Stimulated activated CD8-positive, alpha-beta memory T cell treated with anti-CD3 and anti-CD28 coated beads, Interleukin-2, amount 100 ng/mL, for 48 hours (primary cell): ENCODE measurements around the gene UBE3C.
A peak's percentile ranks its signal among the peaks of the same experiment; 100 is the strongest.
"Not testable (repeated sequence)": the region's sequence is repeated elsewhere in the genome, so short reads cannot be mapped to it uniquely, and the experiment has no call there.

Source experiments
- DNase-seq, 2 donors: peaks; one replicate each; pipeline ENCODE4 v3.0.0-alpha.2; 2020; ENCODE audit warnings: low read depth in 2 of 2

Gene UBE3C

DNA sequence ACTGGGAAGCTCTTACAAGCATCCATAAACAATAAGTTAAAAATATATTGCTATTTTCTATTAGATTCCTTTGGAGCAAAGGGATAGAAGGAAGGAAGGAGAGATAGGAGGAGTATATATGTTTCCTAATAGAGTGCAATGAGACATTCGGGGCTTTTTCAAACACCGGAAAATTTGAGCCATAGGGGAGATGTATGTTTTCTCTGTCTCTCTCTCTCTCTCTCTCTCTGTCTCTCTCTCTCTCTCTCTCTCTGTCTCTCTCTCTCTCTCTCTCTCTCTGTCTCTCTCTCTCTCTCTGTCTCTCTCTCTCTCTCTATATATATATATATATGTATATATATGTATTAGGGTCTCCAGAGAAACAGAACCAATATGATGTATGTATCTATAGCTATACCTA is 7.9 kb upstream of the UBE3C start:
- DNase-seq = not testable (repeated sequence)

DNA sequence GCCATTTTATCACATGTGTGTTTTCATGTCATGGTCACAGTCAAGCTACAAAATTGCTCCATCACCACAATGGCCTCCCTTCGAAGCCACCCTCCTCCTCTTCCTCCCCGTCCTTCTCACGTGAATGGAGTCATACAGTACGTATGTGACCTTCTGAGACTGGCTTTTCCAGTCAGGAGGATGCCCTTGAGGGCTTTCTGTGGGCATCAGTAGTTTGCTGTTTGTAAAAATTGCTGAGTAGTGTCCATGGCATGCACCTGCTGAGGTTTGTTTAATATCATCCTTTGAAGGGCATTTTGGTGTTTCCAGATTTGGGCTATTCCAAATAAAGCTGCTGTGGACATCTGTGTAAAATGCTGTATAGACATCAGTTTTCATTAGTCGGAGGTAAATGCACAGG is 5.9 kb upstream of the UBE3C start:
- DNase-seq = no peak

DNA sequence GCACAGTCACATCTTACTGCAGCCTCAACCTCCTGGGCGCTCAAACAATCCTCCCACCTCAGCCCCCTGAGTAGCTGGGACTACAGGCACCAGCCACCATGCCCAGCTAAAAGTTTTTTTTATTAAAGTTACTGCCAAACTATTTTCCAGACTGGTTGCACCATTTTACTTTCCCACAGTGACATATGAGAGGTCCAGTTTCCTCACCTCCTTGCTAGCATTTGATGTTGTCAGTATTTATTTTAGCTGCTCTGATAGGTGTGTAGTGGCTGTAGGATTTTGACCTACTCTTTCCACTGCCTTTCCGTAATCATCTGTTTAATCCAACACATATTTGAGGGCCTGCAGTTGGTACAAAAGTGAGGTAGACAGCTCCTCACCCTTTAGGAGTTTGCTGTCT is 5.4 kb upstream of the UBE3C start:
- DNase-seq = no peak

DNA sequence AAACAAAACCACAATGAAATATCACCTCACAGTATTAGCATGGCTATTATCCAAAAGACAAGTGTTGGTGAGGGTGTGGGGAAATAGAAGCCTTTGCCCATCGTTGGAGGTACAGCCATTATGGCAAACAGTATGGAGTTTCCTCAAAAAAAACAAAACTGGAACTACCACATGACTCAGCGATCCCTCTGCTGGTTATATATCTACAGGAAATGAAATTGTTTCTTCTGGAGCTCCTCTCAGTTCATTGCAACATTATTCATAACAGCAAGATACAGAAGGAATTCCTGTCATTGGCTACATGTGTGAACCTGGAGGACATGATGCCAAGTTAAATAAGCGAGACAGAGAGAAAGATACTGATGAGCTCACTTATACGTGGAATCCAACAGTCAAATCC is 2.4 kb upstream of the UBE3C start:
- DNase-seq = no peak

DNA sequence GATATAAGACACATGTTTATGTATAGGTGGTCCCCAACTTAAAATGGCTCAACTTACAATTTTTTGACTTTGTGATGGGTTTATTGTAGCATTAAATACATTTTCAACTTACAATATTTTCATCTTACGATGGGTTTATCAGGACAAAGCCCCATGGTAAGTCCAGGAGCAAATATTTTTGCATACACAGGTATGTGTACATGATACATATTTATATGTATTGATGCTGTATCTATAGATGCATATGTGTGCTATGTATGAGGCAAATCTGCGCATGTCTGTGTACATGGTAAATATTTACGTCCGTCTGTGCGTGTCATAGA is 664 bp upstream of the UBE3C start:
- DNase-seq = no peak

DNA sequence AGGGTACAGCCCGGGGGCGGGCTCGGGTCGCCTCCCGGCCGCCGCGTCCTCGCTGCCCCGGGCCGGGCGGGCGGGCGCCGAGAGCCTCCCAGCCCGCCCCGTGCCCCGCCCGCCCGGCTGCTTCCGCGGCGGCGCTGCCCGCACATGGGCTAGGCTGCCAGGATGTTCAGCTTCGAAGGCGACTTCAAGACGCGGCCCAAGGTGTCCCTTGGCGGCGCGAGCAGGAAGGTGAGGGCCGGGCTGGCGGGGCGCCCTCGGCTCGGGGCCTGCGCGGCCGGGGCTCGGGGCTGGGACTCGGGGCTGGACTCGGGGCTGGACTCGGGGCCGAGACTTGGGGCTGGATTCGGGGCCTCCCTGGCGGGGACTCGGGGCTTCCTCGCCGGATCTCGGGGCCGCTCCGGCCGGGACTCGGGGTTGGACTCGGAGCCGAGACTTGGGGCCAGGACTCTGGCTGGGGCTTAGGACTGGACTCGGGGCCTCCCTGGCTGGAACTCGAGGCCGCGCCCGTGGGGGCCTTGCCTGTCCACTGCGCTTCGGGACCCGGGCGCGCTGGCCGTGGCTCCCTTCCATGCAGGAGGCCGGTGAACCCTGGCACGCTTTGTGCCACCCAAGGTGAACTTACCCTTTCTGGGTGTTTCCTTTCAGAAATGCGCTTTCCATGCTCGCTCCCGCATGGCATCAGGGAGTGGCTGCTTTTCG is 534 bp downstream of the UBE3C start:
- DNase-seq = peak; percentile 17 to 37

DNA sequence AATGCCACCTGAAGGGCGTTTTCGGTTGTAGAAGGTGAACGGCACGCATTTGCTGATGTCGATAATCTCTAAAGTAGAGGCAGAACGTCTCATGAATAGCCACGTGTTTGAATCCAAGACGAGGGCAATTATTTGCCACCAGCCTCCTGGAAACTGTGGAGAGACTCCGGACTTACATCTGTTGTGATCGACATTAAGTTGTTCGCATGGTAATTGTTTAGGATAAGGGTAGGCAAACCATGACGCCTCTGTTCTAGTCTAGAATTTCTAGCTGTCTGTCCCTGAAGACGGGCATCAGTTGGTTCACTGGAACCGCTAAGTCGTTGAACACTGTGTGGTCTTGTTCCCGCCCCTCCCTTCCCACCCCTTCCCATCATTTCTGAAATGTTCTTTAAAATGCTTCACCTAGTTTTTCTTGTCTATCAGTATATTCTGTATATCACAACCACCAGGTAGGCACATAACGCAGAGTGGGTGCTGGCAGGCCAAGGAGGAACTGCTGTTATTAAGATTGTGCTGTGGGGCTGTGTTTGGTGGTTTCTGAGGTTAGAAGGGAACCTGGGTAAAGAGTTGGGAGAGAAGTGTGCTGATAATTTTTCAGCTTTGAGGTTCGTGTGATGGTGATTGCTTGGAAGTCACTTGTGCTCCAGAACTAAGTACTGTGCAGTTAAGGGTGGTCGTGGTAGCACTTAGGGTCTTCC is 1.2 kb downstream of the UBE3C start:
- no peak for DNase-seq

DNA sequence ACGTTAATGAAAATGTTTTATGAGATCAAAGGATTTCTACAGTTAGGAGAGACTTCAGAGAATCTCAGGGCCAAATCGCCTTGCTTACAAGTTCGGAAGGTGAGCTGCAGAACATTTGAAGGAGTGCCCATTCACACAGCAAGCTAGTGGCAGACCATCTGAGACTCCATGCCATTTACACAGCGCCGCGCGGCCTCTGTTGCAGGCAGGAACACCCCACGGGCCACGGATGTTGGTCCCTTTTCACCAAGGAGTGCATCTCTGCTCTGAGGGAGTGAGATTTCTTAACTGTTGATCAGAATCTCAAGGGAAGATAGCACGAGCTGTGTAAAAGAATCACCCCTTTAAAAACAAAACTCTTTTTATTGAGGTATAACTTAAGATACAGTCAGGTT is 1.8 kb downstream of the UBE3C start:
- no peak for DNase-seq

DNA sequence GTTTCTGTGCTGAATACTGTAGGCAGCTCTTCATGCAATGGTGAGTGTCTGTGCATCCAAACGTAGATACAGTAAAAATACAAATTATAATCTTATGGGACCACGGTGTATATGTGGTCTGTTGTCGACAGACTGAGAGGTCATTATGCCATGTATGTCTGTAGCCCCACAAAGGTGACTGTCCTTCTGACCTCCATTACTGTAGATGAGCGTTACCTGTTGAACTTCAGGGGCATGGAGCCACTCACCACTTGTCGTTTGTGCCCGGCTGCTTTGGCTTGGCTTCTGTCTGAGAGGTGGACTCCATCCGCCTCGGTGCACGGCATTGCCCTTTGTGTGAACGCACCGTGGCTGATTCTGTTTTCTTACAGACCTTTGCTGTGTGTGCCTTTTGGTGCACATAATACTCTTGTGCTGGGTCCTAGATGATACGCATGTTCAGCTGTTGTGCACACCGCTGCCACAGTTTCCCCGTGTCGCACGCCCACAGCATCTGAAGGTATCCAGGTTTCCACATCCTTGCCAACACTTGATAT is 2.9 kb downstream of the UBE3C start:
- DNase-seq = no peak

DNA sequence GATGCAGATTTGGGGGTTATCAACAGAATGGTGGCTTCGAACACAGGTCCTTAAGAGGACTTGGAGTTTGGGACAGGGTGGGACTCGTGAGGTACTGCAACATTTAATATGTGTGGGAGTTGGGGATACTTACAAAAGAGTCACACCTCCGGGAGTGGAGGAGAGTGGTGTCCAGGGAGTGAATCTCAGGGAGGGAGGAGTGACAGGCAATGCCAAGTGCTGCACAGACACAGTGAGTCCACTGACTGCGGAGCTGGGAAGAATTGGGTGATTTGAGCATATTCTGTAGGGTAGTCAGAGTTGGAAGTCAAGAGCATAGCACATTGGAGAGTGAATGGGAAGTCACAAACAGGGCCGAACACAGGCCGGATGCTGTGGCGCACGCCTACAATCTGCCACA is 5.1 kb downstream of the UBE3C start:
- DNase-seq = no peak

DNA sequence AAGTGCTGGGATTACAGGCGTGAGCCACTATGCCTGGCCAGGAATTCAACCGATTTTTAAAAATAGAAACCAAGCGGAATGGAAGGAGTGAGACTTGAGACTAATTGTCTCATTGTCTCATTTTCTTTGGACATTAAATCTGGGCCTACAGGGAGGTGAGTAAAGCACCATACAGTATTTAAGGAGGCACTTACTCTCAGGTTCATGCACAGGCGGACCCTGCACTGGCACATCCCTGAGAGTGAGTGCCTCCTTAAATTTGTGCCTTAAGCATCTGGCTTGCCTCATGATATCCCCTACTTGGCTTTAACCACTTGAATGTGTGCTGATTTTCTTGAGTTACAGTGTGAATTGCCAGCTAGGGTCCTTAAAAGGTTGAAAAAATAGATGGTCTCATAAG is 10.6 kb downstream of the UBE3C start:
- no peak for DNase-seq

DNA sequence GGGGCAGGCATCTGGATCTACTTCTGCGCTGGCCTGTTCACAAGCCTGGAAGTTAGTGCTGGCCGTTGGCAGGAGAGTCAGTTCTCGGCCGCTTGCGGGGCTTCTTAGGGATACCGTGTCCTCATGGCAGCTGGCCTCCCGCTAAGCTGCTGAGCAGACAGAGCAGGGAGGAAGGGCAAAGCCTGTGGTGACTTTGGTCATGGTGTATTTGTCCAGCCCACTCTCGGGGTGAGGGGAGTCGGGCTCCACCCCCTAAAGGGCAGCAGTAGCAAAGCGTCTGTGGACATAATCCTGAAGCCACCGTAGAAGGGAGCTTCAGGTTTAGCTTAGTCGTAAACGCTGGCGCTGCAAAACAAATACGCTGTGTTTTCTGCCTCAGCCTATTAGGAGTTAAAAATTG is 12.2 kb downstream of the UBE3C start:
- DNase-seq = no peak

DNA sequence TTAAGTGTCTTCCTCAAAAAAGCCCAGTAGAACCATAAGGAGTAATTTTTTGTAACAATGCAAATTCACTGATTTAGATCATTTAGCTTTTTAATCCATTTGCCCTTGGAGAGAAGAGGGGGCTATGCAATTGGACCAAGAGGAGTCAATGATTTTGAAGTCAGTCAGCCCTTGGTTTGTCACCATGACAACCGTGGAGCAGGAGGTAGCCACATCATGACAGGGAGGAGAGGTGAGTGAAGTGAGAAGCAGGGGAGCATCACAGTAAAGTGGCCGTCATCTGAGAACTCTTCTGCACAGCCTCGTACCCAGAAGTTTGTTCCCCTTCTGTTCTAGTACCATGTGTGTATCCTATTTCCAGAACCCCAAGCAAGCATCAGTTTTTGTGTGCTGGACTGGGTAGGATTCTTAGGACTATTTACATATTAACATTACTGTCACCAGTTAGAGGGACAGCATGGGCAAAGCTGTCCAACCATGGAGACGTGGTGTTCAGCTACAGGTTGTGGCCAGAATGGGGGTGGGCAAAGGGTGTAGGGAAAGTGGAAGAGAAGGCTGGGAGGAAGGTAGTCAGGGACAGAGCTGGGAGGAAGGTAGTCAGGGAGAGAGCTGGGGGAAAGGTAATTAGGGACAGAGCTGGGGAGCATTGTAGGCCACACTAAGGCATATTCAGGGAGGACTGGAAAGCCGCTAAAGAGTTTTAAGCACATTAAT is 13.1 kb downstream of the UBE3C start:
- no peak for DNase-seq

DNA sequence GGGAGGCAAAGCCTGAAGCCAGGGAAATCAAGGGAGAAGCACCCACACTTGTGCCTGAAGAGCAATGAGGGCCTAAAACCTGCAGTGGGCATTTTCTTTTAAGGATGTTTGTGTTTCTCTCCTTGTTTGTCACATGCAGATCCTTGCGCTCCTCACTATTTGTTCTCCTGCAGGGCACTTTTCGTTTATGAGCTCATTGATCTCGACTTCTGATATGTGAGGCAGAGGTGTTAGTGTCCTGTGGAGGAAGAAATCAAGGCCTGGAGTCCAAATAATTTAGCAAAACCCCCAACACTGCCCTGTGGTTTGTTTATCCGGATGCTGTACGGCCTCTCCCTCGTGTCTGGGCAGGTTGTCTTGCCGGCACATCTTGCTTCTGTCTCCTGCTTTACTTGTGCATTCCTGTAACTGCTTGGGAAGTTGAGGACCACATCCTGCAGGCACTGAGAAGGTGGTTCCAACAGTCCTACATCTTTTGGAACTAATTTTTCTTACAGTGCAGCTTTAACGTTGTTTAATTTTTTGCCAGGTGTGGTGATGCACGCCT is 13.7 kb downstream of the UBE3C start:
- DNase-seq = no peak

DNA sequence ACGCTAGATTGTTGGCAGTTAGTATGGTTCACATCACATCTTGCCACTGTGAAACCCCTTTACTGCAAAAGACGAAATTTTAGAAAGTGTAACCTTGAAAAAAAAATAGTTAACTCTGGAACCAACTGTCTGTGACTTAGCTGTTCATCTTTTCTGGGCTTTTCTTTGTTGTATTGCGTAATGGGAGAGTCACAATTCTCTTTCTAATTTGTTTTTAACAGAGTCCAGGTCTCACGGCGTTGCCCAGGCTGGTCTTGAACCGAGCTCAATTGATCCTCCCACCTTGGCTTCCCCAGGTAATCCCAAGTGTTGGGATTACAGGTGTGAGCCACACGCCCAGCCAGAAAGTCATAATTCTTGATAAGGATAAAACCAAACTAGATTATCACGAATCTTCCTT is 14.5 kb downstream of the UBE3C start:
- no peak for DNase-seq

DNA sequence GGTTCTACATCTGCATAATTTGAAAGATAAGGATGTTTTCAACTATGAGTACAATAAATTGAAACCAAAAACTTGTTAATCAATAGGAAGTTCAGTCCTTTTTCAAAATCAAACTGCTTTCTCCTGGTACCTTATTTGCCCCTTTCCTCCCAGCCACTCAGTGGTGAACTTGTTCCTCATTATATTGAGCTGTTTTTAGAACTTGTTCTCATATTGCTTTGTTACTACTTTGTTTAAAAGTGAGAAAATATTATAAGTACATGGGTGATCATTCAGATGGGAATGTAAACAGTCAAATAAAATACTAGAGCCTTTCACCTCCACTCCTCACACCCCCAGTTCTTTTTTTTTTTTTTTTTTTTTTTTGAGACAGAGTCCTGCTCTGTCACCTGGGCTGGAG is 17.2 kb downstream of the UBE3C start:
- DNase-seq = no peak

DNA sequence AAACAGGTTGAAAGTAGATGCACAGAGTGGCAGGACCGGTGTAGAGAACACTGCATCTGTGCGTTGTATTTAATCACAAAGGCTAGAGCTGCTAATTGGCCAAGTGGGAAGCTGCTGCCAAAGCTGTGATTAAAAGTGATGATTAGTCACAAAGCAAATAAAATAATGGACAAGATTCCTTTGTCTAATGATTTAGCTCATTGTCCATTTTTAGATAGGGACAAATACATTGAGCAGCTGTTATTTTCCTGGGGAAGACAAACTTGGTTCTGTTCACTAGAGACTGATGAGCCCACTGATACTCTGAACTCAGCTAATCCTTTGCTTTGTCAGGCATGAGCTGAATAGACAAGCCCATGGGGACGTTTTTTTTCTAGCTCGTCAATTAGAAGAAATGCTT is 19.7 kb downstream of the UBE3C start:
- DNase-seq = no peak

DNA sequence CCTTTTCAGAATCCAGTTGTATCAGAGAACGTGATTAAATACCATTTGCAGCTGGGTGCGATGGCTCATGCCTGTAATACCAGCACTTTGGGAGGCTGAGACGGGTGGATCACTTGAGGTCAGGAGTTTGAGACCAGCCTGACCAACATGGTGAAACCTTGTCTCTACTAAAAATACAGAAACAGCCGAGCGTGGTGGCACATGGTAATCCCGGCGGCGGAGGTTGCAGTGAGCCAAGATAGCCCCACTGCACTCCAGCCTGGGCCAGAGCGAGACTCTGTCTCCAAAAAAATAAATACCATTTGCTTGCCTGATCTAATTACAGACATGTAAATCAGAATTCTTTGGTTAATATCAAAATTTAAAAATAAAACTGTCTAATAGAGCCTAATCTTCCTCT is 20.8 kb downstream of the UBE3C start:
- not testable (repeated sequence) for DNase-seq

DNA sequence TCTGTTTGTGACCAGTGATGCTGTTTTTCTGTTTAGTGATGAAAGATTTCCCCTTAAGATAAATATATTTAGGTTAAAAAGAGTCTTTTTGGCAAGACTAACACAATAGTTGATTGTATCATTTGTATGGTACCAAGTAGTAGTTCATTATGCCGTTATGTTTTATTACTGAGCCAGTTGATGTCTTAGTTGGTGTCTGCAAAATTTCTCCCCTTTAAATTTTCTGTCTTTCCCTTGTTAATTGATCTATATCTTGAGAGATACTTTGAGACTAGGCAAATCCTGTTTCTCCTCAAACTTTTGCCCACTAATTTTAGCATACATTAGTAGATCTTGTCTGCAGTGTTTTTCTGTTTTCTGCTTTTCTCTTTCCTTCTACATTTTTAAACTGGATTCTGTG is 21.7 kb downstream of the UBE3C start:
- no peak for DNase-seq

DNA sequence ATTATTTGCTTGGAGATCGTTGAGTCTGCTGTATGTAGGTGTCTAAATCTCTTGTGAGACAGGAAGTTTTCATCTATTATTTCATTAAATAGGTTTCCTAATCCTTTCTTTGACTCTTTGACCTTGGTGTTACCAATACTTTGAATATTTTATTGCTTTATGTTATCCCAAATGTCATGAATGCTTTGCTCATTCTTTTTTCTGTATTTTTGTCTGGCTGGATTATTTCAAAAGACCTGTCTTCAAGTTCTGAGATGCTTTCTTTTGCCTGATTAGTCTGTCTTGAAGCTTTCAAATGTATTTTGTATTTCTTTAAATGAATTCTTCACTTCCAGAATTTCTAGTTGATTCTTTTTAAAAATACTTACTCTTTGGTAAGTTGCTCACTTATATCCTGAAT is 27.3 kb downstream of the UBE3C start:
- no peak for DNase-seq

DNA sequence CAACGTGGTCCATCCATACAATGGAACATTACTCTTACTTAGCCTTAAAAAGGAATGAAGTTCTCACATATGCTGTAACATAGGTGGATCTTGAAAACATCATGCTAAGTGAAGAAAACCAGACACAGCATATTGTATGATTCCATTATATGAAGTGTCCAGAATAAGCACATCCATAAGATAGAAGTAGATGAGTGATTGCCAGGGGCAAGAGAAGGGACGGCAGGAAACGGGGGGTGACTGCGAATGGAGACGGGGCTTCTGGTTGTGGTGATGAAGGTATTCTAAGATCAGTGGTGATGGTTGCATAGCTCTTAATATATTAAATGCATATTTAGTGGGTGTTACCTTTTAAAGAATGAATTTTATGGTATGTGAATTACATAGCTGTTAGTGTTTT is 29.8 kb downstream of the UBE3C start:
- DNase-seq = no peak

DNA sequence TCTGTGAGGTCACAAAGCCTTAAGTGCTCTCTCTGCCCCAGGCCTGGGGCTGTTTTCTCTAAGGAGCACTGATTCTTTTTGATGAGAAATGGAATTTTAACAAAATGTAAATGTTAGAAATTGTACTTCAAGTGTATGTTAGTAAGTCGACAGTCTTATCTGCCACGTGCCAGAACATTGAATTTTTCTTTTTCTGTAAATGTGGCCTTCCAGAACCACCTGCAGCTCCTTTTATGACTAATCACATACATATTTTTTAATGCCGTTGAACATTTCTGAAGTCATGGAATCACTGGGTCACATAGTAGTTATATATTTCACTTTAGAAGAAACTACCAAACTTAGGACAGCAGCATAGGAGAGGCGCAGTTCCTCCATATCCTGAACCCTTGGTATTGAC is 38.0 kb downstream of the UBE3C start:
- no peak for DNase-seq
